HG03025 (cell line): ENCODE results near the gene MPDZ.
"Not testable (repeated sequence)": the region's sequence is repeated elsewhere in the genome, so short reads cannot be mapped to it uniquely, and the experiment has no call there.

Experiments used
- ATAC-seq: cut with Tn5 transposase; IDR thresholded peaks from one replicate; pipeline ENCODE4 v1.9.1; 2021; ENCODE audit warnings: mild to moderate bottlenecking, moderate library complexity; ENCODE audit not compliant: unreplicated experiment, low FRiP score

Gene MPDZ

GRCh38 chr9:13266167-13266566, 13.3 kb downstream of the MPDZ start:
- no peak for ATAC-seq

GRCh38 chr9:13264788-13265187, 14.7 kb downstream of the MPDZ start:
- no peak for ATAC-seq

GRCh38 chr9:13263511-13263910, 16.0 kb downstream of the MPDZ start:
- ATAC-seq, result no peak

DNA sequence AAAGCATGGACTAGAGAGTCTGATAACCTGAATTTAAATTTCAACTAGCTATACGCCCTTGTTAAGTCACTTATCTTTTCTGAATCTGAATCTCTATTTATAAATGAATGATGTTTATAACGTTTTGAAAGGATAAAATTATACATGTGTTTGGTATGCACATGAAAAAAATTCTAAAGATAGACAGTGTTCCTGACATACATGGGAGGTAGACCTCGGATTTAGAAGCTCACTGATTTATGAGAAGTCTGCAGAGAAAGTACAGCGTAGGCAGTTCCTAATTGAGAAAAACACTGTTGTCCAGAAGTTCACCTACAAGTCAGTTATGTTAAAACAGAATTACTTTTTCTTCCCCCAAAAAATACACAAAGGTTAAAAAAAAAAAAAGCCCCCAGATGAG, 26.6 kb downstream of the MPDZ start:
- ATAC-seq, result no peak

DNA sequence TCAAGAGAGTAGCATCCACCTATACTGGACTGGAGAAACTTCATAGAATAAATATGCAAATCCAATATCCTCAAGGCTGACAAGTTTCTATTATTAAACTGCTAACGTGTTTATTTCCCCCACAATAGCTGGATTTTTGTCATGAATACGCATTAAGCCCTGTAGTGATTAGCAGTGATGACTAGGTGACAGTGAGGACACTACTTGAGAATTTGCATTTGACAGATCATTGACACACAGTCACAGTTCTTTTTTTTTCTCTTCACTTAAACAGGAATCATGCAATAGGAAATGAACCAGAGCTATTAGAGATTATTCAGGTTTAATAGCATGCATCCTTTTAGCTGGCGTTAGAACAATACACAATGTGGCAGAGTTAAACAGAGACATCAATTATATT, 35.3 kb downstream of the MPDZ start:
- no peak for ATAC-seq

GRCh38 chr9:13241283-13241682, 38.2 kb downstream of the MPDZ start:
- ATAC-seq, result no peak

DNA sequence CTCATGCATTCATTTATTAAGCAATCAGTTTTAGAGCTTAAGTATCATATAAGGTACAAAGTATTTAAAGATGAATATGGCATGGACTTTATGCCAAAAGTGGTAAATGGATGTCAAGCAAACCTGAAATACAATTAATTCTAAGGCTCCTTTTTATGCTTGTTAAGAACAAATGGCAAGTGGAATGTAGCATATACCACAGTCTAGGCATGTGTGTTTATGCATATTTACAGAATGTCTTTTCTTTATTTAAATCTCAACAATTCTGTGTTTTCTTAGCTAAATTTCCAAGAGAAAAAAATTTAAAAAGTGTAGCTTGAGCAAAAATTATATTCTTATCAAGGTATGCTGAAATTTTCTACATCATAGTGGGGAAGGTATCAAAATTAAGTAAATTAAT, 39.8 kb downstream of the MPDZ start:
- ATAC-seq, result no peak

DNA sequence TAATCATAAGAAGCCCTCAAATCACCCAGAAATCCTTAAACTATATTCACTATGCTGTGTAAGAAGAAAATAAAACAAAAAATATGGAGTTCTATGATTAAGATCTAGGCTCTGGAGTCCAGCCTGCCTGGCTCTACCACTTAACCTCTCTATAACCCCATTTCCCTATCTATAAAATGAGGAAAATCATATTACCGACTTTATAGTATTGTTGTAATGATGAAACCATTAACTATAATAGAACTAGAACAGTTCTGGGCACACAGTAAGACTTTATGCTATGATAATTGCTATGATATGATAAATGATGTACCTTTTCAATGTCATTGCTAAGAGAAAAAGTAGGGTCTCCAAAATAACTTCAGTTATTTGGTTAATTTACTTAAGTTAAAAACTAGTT, 40.3 kb downstream of the MPDZ start:
- no peak for ATAC-seq

- ATAC-seq, result no peak
Observed at GRCh38 chr9:13234932-13235331, 44.6 kb downstream of the MPDZ start.

DNA sequence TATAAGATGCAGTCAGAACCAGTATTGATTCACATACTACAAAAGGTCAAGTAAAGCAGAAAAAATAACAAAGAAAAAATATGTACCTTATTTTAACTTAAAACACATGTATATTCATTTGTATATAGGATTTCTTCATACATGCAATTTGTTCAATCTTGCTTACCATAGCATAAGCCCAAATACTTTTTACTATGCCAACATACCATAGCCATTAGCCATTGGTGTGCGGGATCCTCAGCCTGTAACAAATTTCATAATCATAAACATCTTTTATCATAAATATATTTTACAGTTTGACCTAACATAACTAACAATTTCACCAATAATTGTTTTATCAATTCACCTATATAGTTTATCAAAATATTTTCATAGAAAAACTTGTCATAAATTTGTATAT, 51.1 kb downstream of the MPDZ start:
- ATAC-seq, result no peak

- no peak for ATAC-seq
Observed at GRCh38 chr9:13224366-13224765, 55.1 kb downstream of the MPDZ start.

DNA sequence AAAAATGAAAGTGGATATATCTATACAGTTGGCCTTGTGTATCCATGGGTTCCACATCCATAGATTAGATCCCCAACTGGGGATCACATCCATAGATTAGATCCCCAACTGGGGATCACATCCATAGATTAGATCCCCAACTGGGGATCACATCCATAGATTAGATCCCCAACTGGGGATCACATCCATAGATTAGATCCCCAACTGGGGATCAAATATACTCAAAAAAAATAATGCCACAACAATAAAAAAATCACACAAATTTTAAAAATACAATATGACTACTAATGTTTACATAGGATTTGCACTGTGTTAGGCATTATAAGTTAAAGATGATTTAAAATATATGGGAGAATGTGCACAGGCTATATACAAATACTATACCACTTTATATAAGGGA, 56.8 kb downstream of the MPDZ start:
- ATAC-seq, result not testable (repeated sequence)

- no peak for ATAC-seq
Observed at GRCh38 chr9:13221741-13222140, 57.8 kb downstream of the MPDZ start.

DNA sequence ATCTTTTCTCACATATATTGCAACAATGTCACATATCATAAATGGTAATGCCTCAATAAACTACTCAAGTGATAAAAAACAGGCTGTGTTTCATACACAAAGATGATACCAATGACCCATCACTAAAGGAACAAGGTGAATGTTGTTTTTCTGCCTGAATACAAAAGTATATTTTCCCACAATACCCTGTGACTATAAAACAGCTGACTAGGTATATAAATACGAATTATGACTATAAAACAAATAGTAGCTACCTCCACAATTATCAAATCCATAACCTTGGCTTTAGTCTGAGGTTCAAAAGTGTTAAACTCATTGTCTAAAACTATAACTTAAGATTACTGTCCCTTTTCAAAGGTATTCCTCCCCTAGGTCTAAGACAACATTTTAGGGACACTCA, 58.7 kb downstream of the MPDZ start:
- ATAC-seq, result no peak

DNA sequence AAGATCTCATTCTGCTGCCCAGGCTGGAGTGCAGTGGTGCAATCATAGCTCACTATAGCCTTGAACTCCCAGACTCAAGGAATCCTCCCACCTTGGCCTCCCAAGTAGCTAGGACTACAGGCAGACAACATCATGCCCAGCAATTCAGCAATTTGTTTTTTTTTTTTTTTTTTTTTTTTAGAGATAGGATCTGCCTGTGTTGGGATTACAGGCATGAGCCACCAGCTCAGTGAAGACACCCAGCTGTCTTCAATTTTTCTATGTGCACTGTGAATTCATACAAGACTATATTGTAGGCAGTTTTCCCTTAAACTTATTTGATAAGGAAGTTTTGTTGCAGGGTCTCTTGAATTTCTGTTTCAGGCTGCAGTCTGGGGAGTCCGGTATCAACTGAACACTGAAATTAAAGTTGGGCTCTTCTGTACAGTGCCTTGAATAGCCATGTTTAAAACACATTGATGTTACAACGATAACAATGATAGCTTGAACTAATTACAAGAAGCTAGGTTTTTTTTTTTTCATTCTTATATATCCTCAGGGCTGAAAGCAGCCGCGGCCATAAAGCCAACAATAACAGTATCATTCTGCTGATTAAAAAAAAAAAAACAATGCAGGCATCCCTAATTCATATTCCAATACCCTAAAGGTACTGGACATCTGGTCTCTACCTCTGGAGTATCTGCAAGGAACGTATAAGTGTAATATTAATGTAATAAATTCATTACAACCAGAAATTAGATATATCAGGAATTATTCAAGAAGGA, 63.5 kb downstream of the MPDZ start:
- ATAC-seq, result no peak

GRCh38 chr9:13213998-13214397, 65.5 kb downstream of the MPDZ start:
- no peak for ATAC-seq

DNA sequence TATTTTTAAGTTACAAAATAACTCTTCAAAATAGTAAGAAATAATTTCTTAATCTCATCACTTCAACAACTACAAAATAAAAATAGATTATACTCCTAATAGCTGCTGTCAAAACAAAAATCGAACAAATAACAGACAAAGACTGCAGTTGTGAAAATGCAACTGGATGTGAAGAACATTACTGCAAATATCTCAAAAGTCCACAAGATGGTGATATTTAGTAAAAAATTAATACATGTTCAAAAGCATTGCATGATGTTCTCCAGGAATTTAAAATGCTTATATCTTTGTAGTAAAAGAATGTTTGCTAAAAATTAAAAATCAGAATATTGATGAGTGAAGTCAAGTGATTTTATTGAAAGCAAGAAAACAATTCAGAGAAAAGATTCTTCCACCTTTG, 66.2 kb downstream of the MPDZ start:
- no peak for ATAC-seq

DNA sequence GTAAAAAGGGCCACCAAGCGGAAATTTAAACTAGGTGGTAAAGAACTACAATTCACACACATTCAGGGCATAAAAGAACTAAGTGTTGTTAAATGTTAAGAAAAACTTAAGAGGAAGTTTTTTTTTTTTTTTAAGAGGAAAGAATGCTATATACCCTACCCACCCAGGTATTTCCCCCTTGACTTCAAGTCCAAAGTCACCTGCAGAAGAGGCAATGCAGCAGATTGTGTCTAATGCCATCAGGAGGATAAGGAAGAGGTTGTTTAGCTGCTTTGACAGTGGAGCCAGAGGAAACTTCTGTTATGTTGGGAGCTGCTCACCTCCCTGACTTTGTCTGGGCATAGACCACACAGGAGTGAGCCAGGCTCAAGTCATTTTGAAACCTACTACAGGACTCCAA, 69.2 kb downstream of the MPDZ start:
- ATAC-seq, result no peak

DNA sequence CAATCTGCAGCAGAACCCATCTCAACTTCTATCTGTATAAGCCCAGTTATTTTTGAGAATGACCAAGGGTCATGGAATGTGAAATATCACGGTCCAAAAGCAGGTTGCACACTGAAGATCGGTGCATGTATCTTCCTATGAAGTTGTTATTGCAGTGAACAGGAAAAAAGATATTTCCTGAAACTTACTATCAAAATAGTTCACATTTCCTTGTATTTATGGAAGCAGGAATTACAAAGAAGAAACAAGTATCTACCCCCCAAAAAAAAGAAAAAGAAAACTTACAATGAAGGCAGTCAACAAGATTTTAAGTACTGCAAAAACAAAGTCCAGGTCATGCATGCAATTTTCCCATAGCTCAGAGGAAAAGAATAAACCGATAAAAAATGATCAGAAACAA, 70.0 kb downstream of the MPDZ start:
- no peak for ATAC-seq

DNA sequence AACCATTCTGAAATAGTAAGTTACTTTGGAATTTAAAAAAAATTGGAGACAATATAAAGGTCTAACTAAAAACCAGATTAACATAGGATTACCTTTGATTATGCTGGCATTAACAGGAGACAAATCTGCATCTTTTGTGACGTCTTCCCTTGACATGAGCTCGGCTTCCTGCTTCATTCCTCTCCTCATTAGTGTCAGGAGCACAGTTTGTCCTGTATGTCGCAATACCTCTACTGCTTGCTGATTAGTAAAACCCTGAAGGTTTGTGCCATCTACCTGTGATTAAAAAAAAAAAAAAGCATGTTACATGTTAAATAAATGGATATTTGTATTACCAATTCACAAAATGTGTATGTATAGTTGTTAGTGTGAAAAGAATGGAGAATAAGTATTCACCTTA, 73.7 kb downstream of the MPDZ start:
- ATAC-seq, result no peak

GRCh38 chr9:13190040-13190439, 89.5 kb downstream of the MPDZ start:
- no peak for ATAC-seq

DNA sequence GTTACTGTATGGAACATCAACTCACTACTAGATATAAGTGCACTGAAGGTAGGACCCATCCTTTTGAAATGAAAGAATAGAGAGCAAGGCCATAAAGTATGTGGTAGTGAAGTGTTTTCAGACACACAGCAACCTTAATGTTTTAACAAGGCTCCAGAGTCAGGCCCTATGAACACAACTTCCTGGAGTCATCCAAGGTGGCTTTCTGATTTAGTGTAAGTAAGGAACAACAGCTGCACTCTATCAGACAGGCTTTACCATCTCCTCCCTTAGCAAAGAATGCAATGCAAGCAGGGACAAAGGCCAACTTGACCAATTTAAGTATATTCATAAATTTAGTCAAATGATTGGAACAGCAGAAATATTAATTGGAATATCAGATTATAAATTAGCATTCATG, 90.1 kb downstream of the MPDZ start:
- ATAC-seq, result no peak

DNA sequence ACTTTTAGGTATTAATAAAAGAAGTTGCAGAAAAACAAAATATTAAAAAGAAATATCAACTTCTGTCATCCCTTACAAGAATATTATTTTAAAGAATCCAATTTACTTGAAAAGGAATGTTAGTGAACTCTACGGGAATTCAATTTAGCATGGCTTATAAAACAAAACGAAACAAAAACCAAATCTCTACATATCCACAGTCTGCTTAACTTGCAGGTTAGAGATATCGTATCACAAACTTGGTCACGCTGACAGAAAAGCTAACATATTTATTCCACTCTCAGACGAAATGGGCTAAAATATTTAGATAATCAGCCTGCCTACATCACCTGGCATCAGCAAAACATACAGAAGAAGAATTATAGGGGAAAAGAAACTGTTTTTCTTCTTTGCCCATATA, 92.7 kb downstream of the MPDZ start:
- no peak for ATAC-seq
